Epithelial cell of esophagus (primary cell): ENCODE results near the gene CPSF3.

ENCODE experiments used
- DNase-seq: peaks from one replicate; pipeline ENCODE4 v3.0.0; 2010; ENCODE audit warnings: low read depth
- H3K4me3 ChIP-seq: 2 replicates; pipeline ENCODE4 v1.5.1; 2011; ENCODE audit warnings: mild to moderate bottlenecking, low read length, control low read depth
- TF ChIP-seq, protein P1 (sequence below): IDR thresholded peaks from 2 replicates; pipeline ENCODE4 v1.5.1; 2011; ENCODE audit warnings: low read depth, mild to moderate bottlenecking, low read length, control low read depth, inconsistent platforms; ENCODE audit not compliant: insufficient read depth; ENCODE audit errors: missing control alignments

Gene CPSF3

GRCh38 chr2:9423922-9424272, 443 bp downstream of the CPSF3 start:
- TF ChIP-seq, protein P1, sequence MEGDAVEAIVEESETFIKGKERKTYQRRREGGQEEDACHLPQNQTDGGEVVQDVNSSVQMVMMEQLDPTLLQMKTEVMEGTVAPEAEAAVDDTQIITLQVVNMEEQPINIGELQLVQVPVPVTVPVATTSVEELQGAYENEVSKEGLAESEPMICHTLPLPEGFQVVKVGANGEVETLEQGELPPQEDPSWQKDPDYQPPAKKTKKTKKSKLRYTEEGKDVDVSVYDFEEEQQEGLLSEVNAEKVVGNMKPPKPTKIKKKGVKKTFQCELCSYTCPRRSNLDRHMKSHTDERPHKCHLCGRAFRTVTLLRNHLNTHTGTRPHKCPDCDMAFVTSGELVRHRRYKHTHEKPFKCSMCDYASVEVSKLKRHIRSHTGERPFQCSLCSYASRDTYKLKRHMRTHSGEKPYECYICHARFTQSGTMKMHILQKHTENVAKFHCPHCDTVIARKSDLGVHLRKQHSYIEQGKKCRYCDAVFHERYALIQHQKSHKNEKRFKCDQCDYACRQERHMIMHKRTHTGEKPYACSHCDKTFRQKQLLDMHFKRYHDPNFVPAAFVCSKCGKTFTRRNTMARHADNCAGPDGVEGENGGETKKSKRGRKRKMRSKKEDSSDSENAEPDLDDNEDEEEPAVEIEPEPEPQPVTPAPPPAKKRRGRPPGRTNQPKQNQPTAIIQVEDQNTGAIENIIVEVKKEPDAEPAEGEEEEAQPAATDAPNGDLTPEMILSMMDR, result no peak
- H3K4me3 ChIP-seq, result peak overlapping the region; percentile 98
- DNase-seq, result peak; percentile 47

GRCh38 chr2:9424447-9425164, 1.2 kb downstream of the CPSF3 start:
- TF ChIP-seq, protein P1, result no peak
- peak overlapping the region; percentile 98 for H3K4me3 ChIP-seq
- no peak for DNase-seq

DNA sequence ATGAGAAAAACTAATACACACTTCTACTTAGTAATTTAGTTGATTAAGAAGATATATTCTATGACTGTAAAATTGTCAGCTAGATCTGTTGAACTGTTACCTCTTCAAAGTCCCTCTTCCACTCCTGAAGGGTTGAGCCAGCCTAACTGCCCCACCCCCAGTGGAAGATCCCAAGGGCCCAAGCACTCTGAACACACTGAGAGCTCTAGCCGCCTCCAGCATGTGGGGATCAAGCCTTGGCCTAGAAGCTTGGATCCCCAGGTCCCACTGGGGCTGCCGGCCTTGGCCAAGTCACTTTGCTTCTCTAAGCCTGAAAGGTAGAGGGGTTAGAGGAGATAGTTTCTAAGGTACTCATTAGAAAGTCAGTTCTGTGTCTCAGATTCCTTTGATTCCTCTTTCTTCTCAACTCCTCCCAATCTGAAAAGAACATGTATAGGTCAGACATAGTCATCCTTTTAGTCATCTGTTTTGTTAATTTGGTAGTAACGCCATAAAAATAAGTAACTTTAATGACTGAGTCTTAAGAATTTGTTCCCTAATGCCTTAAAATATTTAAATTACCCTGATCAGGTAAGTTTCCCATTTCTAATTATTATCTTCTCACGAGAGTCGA, 5.6 kb downstream of the CPSF3 start:
- no peak for DNase-seq
- TF ChIP-seq, protein P1, result no peak
- no peak overlapping the region for H3K4me3 ChIP-seq

DNA sequence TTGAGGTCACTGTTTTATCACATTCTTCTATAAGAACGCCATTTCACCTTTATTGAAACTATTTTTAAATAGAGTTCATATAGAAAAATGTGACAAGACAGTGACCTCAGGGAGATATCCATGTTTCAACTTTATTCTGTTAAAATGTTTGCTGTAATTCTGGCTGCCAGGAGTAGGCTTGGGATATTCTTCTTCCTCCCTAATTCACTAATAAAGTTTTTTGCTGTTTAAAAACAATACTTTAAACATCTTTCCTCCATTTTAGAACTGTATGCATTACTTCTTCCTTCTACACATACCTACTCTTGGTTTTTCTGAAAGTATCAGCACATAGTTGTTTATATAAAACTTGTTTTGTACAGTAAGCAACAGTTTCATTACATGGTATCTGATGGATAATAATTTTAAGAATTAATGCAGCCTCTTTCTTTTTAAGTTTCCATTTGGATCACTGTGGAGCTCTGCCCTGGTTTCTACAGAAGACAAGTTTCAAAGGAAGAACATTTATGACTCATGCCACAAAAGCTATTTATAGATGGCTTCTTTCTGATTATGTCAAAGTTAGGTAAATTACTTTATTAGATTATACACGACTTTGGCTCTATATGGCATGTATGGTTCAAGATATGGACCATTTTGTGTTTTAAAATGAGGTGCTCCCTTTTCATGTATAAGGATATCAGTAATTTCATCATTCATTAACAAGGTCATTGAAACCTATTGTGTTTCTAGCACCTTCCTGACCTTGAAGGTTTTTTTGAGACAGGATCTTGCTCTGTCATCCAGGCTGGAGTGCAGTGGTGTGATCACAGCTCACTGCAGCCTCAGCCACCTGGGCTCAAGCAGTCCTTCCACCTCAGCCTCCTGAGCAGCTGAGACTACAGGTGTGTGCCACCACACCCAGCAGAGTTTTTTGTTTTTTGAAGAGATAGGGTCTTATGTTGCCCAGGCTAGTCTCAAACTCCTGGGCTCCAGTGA, 7.2 kb downstream of the CPSF3 start:
- TF ChIP-seq, protein P1, result no peak
- DNase-seq, result peak; percentile 28
- H3K4me3 ChIP-seq, result no peak overlapping the region

DNA sequence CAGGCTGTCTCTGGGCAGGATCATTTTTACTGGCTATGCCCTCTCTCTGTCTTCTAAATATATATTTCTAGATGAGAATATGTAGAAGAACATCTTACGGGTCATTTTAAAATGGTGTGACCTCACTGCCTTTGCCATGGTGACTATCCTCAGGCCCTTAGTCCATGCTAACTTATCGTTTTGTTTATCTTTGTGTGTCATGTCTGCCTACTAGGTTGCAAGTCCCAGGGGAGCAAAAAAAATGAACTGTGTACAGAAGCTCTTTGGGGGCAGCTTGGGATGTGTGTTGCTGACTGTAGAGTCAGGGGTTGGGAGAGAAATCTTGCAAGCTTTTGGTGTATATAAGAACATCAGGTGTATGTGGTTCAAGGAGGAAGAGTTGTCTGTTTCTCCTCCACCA, 11.0 kb downstream of the CPSF3 start:
- no peak overlapping the region for H3K4me3 ChIP-seq
- TF ChIP-seq, protein P1, result no peak
- no peak for DNase-seq

- no peak overlapping the region for H3K4me3 ChIP-seq
- TF ChIP-seq, protein P1, result no peak
- no peak for DNase-seq
Observed at GRCh38 chr2:9439536-9439935, 16.1 kb downstream of the CPSF3 start.
